Activated naive CD8-positive, alpha-beta T cell (primary cell): ENCODE results near the gene LOXL1.
"Not testable (repeated sequence)": the region's sequence is repeated elsewhere in the genome, so short reads cannot be mapped to it uniquely, and the experiment has no call there.

ENCODE experiments used
- H3K27ac Mint-ChIP-seq: one replicate; pipeline ENCODE4 v1.8.0; 2021; ENCODE audit warnings: mixed read lengths
- H3K27me3 Mint-ChIP-seq: one replicate; pipeline ENCODE4 v1.8.0; 2021; ENCODE audit warnings: mixed read lengths
- H3K36me3 Mint-ChIP-seq: one replicate; pipeline ENCODE4 v1.8.0; 2021; ENCODE audit warnings: mixed read lengths
- H3K4me1 Mint-ChIP-seq: one replicate; pipeline ENCODE4 v1.8.0; 2021; ENCODE audit warnings: low read depth, mixed read lengths
- H3K4me3 Mint-ChIP-seq: one replicate; pipeline ENCODE4 v1.8.0; 2021; ENCODE audit warnings: mild to moderate bottlenecking, mixed read lengths
- H3K9me3 Mint-ChIP-seq: one replicate; pipeline ENCODE4 v1.8.0; 2021; ENCODE audit warnings: low read depth, mixed read lengths

Gene LOXL1

DNA sequence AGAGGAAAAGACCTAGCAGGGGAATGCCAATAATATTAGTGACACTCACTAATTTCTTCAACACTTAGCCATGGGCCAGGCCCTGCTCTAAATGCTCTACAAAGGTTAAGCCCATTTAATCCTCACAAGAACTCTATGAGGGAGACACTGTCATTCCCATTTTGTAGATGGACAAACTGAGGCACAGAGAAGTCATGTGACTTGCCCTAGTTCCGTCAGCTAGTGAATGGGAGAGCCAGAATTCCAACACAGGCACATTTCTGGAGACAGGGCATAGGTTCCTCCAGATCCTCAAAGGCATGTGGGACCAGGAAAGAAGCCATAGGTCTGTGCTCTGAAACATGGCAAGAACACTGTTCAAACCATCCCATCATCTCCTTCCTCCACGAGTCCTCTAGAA is 31.5 kb downstream of the LOXL1 start:
- Mint-ChIP-seq H3K4me1 (peaks cover 25% of the 10 kb centered on the region), H3K4me3 (no peak overlapping the region), H3K27me3 (no peaks in the 10 kb centered on the region), H3K27ac (no peak overlapping the region), H3K36me3 (no peaks in the 10 kb centered on the region), H3K9me3 (no peaks in the 10 kb centered on the region)

DNA sequence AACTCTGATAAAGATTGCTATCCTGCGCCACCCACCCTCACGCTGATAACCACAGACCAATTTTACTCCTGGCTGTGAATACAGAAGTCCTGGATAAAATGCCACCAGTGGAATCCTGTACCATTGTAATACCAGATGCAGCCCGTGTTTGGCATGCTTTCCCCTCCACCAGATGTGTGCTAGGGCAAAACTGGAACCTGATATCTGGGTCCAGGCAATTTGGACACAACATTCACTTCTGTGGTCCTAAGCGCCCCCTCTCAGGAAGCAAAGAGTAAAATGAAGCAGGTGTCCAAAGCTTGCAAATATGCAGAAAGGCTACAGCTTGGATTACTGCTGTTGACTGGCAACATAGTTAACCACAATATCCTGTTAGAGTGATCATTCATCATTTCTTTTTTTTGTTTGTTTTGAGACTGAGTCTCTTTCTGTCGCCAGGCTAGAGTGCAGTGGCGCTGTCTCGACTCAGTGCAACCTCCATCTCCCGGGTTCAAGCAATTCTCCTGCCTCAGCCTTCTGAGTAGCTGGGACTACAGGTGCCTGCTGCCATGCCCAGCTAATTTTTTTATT is 32.8 kb downstream of the LOXL1 start:
- Mint-ChIP-seq H3K36me3 (no peaks in the 10 kb centered on the region), H3K4me1 (peaks cover 25% of the 10 kb centered on the region), H3K4me3 (peak overlapping the region; percentile 32), H3K27me3 (no peaks in the 10 kb centered on the region), H3K27ac (no peak overlapping the region), H3K9me3 (no peaks in the 10 kb centered on the region)

DNA sequence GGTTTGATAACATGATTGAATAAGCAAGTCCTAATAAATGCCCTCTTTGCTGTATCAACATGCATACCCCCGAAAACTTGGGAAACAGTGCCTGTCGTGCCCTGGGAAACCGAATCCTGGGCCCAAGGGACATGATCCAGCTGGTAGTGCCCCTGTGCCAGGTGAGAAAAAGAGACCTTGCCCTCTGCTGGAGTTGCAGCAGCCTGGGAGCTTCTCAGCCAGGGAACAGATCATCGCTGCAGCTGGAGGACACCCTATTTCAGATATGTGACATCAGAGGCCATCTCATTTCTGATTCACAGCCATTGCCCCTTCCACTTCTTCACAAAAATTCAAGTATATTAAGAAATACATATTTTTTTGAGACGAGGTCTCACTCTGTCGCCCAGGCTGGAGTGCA is 33.5 kb downstream of the LOXL1 start:
- Mint-ChIP-seq H3K4me1 (peaks cover 28% of the 10 kb centered on the region), H3K9me3 (no peaks in the 10 kb centered on the region), H3K27ac (no peak overlapping the region), H3K36me3 (no peaks in the 10 kb centered on the region), H3K27me3 (no peaks in the 10 kb centered on the region), H3K4me3 (no peak overlapping the region)

DNA sequence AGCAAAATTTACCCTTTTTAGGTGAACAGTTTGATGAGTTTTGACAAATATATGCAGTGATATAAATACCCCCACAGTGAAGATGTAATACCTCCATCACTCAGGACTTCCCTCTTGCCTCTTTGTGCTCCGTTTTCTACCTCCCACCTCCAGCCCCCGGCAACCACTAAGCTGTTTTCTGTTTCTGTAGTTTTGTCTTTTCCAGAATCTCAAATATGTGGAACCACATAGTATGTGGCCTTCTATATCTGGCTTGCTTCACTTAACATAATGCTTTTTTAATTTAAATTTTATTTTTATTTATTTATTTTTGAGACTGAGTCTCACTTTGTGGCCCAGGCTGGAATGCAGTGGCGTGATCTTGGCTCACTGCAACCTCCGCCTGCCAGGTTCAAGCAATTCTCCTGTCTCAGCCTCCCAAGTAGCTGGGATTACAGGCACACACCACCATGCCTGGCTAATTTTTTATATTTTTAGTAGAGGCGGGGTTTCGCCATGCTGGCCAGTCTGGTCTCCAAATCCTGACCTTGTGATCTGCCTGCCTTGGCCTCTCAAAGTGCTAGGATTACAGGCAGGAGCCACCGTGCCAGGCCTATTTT is 34.3 kb downstream of the LOXL1 start:
- H3K27ac Mint-ChIP-seq, H3K4me3 Mint-ChIP-seq, H3K27me3 Mint-ChIP-seq, H3K9me3 Mint-ChIP-seq, H3K36me3 Mint-ChIP-seq: not testable (repeated sequence)
- H3K4me1 Mint-ChIP-seq, result peaks cover 35% of the 10 kb centered on the region

DNA sequence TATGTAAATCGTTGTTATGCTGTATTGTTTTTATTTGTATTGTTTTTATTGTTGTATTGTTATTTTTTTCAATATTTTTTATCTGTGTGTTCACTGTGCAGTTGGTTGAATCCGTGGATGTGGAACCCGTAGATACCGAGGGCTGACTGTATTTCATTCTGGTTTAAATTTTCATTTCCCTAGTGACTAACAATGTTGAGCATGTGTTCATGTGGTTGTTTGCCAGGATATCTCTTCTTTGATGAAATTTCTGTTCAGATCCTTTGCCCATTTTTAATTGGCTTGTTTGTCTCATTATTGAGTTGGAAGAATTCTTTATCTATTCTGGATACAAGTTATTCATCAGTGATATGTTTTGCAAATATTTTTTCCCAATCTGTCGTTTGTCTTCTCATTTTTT is 36.2 kb downstream of the LOXL1 start:
- H3K9me3 Mint-ChIP-seq, result no peaks in the 10 kb centered on the region
- no peaks in the 10 kb centered on the region for H3K27me3 Mint-ChIP-seq
- no peak overlapping the region for H3K4me3 Mint-ChIP-seq
- peaks cover 48% of the 10 kb centered on the region for H3K4me1 Mint-ChIP-seq
- H3K27ac Mint-ChIP-seq, result no peak overlapping the region
- no peaks in the 10 kb centered on the region for H3K36me3 Mint-ChIP-seq

DNA sequence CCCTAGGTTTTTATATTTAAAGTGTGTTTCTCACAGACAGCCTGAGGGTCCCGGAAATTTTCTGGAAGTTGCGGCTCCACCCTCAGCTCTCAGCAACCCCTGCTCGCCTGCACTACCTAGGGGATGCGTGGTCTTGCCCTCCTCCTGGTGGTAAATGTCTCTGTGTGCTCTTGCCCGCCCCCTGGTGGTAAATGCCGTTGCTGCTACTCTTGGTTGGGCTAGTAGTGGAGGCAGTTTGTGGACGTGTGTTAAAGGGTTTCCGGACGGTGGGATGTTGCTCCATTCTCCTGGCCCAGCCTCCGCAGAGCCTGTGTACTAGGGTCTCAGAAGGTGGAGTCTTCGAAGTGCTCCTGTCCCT is 38.5 kb downstream of the LOXL1 start:
- H3K27me3 Mint-ChIP-seq, result no peaks in the 10 kb centered on the region
- no peaks in the 10 kb centered on the region for H3K36me3 Mint-ChIP-seq
- H3K4me1 Mint-ChIP-seq, result peaks cover 30% of the 10 kb centered on the region
- peak overlapping the region; percentile 78 for H3K4me3 Mint-ChIP-seq
- no peaks in the 10 kb centered on the region for H3K9me3 Mint-ChIP-seq
- peak overlapping the region; percentile 46 for H3K27ac Mint-ChIP-seq

DNA sequence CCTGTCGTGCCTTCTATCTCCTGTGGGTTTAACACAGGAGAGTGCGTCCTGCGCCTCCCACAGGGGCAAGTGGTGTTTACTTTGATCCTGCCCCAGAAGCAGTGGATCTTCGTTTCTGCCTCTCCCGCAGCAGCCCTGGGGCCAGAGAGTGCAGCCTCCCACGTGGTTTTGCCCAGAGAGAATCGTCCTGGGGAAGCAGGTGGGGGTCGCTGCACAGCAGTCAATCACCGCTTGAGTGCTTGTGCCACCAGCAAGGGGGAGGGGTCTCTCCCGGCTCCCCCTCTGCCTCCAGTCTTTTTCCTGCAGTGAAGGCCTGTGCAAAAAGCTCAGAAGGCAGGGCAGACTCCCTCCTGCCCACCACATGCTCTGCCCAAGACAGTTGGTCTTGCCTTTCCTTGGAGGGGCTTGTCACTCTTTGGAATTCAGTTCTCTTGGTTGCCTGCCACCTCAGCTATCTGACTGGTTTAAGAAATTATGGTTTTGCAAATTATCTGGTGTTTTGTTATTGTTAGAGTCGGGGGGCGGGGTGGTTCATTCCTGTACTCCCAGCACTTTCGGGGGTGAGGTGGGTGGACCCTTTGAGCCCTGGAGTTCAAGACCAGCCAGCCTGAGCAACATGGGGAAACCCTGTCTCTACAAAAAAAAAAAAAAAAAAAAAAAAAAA is 39.0 kb downstream of the LOXL1 start:
- H3K9me3 Mint-ChIP-seq, result no peaks in the 10 kb centered on the region
- H3K4me3 Mint-ChIP-seq, result peak overlapping the region; percentile 78
- no peaks in the 10 kb centered on the region for H3K27me3 Mint-ChIP-seq
- H3K27ac Mint-ChIP-seq, result peak overlapping the region; percentile 79
- no peaks in the 10 kb centered on the region for H3K36me3 Mint-ChIP-seq
- H3K4me1 Mint-ChIP-seq, result peaks cover 26% of the 10 kb centered on the region

DNA sequence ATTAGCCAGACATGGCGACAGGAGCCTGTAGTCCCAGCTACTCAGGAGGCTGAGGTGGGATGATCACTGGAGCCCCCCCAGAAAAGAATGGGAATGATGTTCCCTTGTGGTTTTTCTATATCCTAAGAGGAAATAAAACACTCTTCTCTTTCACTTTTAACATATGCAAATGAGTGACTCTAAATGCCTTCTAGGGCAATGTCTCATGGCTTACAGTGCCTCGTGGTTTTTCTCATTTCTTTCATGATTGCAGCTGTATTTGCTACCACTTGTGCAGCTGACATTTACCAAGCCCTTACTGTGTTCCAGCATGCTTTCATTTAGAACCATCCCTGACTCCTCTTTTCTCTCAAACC is 39.5 kb downstream of the LOXL1 start:
- H3K4me1 Mint-ChIP-seq, result peaks cover 23% of the 10 kb centered on the region
- no peaks in the 10 kb centered on the region for H3K27me3 Mint-ChIP-seq
- H3K36me3 Mint-ChIP-seq, result no peaks in the 10 kb centered on the region
- H3K9me3 Mint-ChIP-seq, result no peaks in the 10 kb centered on the region
- H3K27ac Mint-ChIP-seq, result peak overlapping the region; percentile 83
- H3K4me3 Mint-ChIP-seq, result peak overlapping the region; percentile 78

DNA sequence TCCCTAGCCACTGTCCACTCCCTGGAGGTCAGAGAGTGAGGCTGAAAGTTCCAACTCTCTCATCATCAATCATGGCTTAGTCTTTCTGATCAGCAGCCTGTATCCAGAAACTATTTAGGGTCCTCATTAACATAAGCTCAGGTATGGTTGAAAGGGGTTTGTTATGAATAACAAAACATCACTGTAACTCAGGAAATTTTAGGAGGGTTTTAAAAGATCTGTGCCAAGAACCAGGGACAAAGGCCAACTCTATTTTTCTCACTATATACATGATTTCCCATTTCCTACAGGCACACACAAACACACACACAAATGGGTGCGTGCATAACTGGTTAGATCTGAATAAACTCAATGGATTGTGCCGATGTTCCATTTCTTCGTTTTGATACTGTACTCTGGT is 42.2 kb downstream of the LOXL1 start:
- Mint-ChIP-seq H3K27me3 (no peaks in the 10 kb centered on the region), H3K27ac (no peak overlapping the region), H3K36me3 (no peaks in the 10 kb centered on the region), H3K4me1 (peaks cover 27% of the 10 kb centered on the region), H3K4me3 (no peak overlapping the region), H3K9me3 (no peaks in the 10 kb centered on the region)

DNA sequence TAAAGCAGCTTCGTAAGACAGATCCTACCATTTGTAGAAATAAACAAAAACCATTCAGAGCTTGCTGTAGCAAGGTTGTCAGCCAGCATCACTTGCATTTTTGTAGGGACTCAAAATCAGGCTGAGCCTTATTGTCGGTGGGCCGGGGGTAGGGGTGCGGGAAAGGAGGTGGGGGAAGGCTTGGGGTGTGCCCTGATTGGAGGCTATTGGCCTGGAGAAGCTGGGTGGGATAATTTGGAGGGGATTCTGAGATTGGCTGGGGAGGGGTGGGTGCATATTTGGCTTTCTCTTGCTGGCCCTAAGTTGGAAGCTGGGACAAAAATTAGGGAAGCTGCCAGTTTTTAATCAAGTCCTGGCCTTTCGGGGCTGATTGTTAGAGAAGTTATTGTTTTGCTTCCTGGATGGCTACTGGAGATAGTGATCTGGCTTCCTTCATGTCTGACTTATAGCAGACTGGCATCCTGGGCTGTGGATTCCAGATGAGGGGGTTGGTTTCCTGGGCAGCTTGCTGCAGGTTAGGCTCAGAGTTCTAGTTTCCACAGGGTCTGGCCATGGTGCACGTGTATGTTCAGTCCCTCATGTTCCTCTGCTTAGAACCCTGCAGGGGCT is 43.0 kb downstream of the LOXL1 start:
- Mint-ChIP-seq H3K27me3 (no peaks in the 10 kb centered on the region), H3K9me3 (no peaks in the 10 kb centered on the region), H3K36me3 (no peaks in the 10 kb centered on the region), H3K27ac (no peak overlapping the region), H3K4me3 (no peak overlapping the region), H3K4me1 (peaks cover 29% of the 10 kb centered on the region)

DNA sequence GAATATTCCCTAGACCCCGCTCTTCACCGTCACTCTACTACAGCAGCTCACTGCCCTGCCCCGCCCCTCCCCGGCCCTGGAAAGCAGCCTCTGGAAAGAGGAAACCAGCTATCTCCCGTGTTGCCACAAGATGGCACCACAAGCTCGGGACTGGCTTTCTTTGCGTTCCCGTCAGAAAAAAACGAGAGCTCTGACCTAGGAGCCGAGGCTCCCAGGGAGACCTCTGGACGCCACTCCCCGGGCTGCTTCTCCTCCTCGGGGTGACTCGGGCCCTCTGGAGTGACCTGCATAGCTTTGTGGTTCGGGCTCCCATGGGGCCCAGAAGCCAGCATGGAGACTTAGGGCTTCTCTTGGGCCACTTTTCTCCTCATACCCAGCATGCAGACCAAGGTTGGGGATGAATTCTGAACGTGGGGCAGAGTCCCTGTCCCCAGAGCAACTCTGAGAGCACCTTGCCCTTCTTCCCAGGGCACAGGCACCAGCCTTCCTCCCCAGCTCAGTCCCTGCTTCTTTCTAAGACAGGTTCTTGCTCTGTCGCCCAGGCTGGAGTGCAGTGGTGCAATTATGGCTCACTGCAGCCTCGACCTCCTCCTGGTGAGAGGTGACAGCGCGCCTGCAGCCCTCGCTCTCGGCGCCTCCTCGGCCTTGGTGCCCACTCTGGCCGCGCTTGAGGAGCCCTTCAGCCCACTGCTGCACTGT is 46.9 kb downstream of the LOXL1 start:
- Mint-ChIP-seq H3K27ac (no peak overlapping the region), H3K4me1 (peaks cover 26% of the 10 kb centered on the region), H3K27me3 (peaks cover 2% of the 10 kb centered on the region), H3K9me3 (no peaks in the 10 kb centered on the region), H3K36me3 (no peaks in the 10 kb centered on the region), H3K4me3 (no peak overlapping the region)

DNA sequence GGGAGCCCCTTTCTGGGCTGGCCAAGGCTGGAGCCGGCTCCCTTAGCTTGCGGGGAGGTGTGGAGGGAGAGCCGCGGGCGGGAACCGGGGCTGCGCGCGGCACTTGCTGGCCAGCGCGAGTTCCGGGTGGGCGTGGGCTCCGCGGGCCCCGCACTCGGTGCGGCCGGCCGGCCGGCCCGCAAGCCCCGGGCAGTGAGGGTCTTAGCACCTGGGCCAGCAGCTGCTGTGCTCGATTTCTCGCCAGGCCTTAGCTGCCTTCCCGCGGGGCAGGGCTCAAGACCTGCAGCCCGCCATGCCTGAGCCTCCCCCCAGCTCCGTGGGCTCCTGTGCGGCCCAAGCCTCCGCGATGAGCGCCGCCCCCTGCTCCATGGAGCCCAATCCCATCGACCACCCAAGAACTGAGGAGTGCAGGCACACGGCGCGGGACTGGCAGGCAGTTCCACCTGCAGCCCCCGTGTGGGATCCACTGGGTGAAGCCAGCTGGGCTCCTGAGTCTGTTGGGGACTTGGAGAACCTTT is 47.5 kb downstream of the LOXL1 start:
- H3K36me3 Mint-ChIP-seq, H3K4me3 Mint-ChIP-seq, H3K27ac Mint-ChIP-seq, H3K9me3 Mint-ChIP-seq, H3K27me3 Mint-ChIP-seq: not testable (repeated sequence)
- H3K4me1 Mint-ChIP-seq, result peaks cover 26% of the 10 kb centered on the region

DNA sequence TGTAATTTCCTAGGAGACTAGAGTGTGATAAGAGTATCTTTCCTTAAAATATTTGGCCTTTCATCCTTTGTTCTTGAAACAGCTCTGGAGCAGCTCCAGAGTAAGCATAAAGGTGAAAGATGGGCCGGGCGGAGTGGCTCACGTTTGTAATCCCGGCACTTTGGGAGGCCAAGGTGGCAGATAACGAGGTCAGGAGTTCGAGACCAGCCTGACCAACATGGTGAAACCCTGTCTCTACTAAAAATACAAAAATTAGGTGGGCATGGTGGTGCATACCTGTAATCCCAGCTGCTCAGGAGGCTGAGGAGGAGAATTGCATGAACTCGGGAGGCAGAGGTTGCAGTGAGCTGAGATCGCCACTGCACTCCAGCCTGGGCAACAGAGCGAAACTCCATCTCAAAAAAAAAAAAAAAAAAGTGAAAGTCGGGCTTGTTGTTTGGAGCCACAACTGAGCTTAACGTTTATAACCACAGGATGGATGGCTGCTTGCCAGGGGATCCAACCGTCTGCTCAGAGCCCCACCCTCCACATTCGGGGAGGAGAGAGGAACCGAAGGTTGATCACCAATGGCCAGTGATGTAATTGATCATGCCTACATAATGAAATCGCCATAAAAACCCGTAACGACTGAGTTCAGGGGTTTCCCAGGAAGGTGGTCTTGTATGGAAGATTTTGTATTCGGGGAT is 49.3 kb downstream of the LOXL1 start:
- not testable (repeated sequence) for H3K9me3 Mint-ChIP-seq, H3K36me3 Mint-ChIP-seq, H3K27me3 Mint-ChIP-seq
- H3K27ac Mint-ChIP-seq, result peak overlapping the region; percentile 36
- H3K4me3 Mint-ChIP-seq, result peak overlapping the region; percentile 8
- peaks cover 33% of the 10 kb centered on the region for H3K4me1 Mint-ChIP-seq

DNA sequence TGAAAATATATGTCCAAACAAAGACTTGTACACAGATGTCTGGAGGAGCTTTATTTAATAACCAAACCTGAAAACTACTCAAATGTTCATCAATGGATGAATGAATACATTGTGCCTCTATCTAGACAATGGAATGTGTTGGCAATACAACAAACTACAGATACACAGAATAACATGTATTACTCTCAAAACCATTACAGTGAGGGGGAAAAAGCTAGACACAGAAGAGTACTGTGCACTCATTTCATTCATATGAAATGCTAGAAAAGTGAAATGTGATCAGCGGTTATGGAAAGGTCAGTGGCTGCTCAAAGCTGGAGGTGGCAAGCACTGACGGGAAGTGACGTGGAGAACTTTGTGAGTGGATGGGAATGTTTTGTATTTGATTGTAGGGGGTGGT is 52.6 kb downstream of the LOXL1 start:
- Mint-ChIP-seq H3K36me3 (no peaks in the 10 kb centered on the region), H3K4me1 (peaks cover 52% of the 10 kb centered on the region), H3K27ac (no peak overlapping the region), H3K9me3 (no peaks in the 10 kb centered on the region), H3K4me3 (no peak overlapping the region), H3K27me3 (peaks cover 2% of the 10 kb centered on the region)

DNA sequence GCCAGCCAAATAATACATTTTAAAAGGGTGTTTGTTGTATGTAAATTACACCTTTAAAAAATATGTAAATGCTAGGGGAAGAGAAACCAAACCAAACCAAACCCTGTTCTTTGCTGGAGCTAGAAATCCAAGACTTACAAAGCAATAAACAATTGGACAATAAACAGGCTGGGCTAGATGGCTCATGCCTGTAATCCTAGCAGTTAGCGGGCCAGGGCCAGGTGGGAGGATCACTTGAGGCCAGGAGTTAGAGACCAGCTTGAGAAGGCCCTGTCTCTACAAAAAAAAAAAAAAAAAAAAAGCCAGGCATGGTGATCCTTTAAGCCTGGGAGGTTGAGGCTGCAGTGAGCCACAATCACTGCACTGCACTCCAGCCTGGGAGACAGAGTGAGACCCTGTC is 53.4 kb downstream of the LOXL1 start:
- peaks cover 54% of the 10 kb centered on the region for H3K4me1 Mint-ChIP-seq
- peaks cover 2% of the 10 kb centered on the region for H3K27me3 Mint-ChIP-seq
- no peaks in the 10 kb centered on the region for H3K9me3 Mint-ChIP-seq
- H3K4me3 Mint-ChIP-seq, result no peak overlapping the region
- no peak overlapping the region for H3K27ac Mint-ChIP-seq
- peaks cover 2% of the 10 kb centered on the region for H3K36me3 Mint-ChIP-seq
